H9 (cell line): ENCODE data around the gene CABYR. TPM values are rescaled to one million over a fixed set of nuclear protein-coding genes. Genes with fewer than 3 reads are reported as not detected.

ENCODE experiments used
- DNase-seq: peaks from one replicate; pipeline ENCODE4 v3.0.0-alpha.2; 2017
- H2AFZ ChIP-seq: one replicate; pipeline ENCODE4 v1.6.1; 2013; ENCODE audit warnings: mild to moderate bottlenecking, low read length, control low read depth, moderate library complexity
- H2AK5ac ChIP-seq: 2 replicates; pipeline ENCODE4 v1.6.1; 2013; ENCODE audit warnings: low read length, control low read depth, mixed read lengths; ENCODE audit not compliant: insufficient read length
- H2BK120ac ChIP-seq: one replicate; pipeline ENCODE4 v1.6.1; 2013; ENCODE audit warnings: low read depth, mild to moderate bottlenecking, low read length, control low read depth, inconsistent platforms; ENCODE audit not compliant: poor library complexity, severe bottlenecking
- H2BK12ac ChIP-seq: 2 replicates; pipeline ENCODE4 v1.6.1; 2013; ENCODE audit warnings: low read length, control low read depth, mixed read lengths, low read depth; ENCODE audit not compliant: insufficient read length
- H2BK15ac ChIP-seq: 2 replicates; pipeline ENCODE4 v1.6.1; 2013; ENCODE audit warnings: low read depth, low read length, control low read depth
- H2BK20ac ChIP-seq: one replicate; pipeline ENCODE4 v1.6.1; 2013; ENCODE audit warnings: low read depth, mild to moderate bottlenecking, low read length, control low read depth, inconsistent platforms; ENCODE audit not compliant: poor library complexity, severe bottlenecking
- H2BK5ac ChIP-seq: 2 replicates; pipeline ENCODE4 v1.6.1; 2013; ENCODE audit warnings: low read length, control low read depth, mixed read lengths; ENCODE audit not compliant: insufficient read length
- H3K14ac ChIP-seq: 2 replicates; pipeline ENCODE4 v1.6.1; 2013; ENCODE audit warnings: low read length, control low read depth; ENCODE audit not compliant: insufficient read depth
- H3K18ac ChIP-seq: 2 replicates; pipeline ENCODE4 v1.6.1; 2013; ENCODE audit warnings: low read depth, mild to moderate bottlenecking, mixed read lengths, low read length, control low read depth; ENCODE audit not compliant: insufficient read length
- H3K23ac ChIP-seq: 2 replicates; pipeline ENCODE4 v1.6.1; 2013; ENCODE audit warnings: low read length, control low read depth, mixed read lengths, low read depth; ENCODE audit not compliant: insufficient read length
- H3K23me2 ChIP-seq: 2 replicates; pipeline ENCODE4 v1.6.1; 2013; ENCODE audit warnings: low read depth, mild to moderate bottlenecking, mixed read lengths, low read length, control low read depth; ENCODE audit not compliant: insufficient read length, poor library complexity, severe bottlenecking
- H3K27ac ChIP-seq: 2 replicates; pipeline ENCODE4 v1.5.1; 2013; ENCODE audit warnings: low read length, control low read depth, mixed read lengths, low read depth; ENCODE audit not compliant: insufficient read length
- H3K27me3 ChIP-seq: 2 replicates; pipeline ENCODE4 v1.6.1; 2013; ENCODE audit warnings: low read length, control low read depth, inconsistent platforms; ENCODE audit not compliant: insufficient read depth
- H3K4ac ChIP-seq: 2 replicates; pipeline ENCODE4 v1.6.1; 2013; ENCODE audit warnings: low read depth, mild to moderate bottlenecking, control low read depth, inconsistent platforms, low read length, moderate library complexity
- H3K4me1 ChIP-seq: 2 replicates; pipeline ENCODE4 v1.6.1; 2013; ENCODE audit warnings: low read length, control low read depth, inconsistent platforms; ENCODE audit not compliant: insufficient read depth
- H3K4me2 ChIP-seq: 2 replicates; pipeline ENCODE4 v1.6.1; 2013; ENCODE audit warnings: low read length, control low read depth, mixed read lengths; ENCODE audit not compliant: insufficient read length, insufficient read depth
- H3K56ac ChIP-seq: 2 replicates; pipeline ENCODE4 v1.6.1; 2013; ENCODE audit warnings: low read depth, mild to moderate bottlenecking, mixed read lengths, low read length, control low read depth; ENCODE audit not compliant: insufficient read length
- H3K79me1 ChIP-seq: 2 replicates; pipeline ENCODE4 v1.6.1; 2013; ENCODE audit warnings: low read depth, mild to moderate bottlenecking, moderate library complexity, low read length, control low read depth, inconsistent platforms; ENCODE audit not compliant: insufficient read depth, poor library complexity, severe bottlenecking
- H3K79me2 ChIP-seq: 2 replicates; pipeline ENCODE4 v1.6.1; 2013; ENCODE audit warnings: low read length, control low read depth, inconsistent platforms; ENCODE audit not compliant: insufficient read depth
- H3K9ac ChIP-seq: 2 replicates; pipeline ENCODE4 v1.6.1; 2013; ENCODE audit warnings: low read length, control low read depth, mixed read lengths; ENCODE audit not compliant: insufficient read length; ENCODE audit errors: extremely low read depth
- H3K9me3 ChIP-seq: one replicate; pipeline ENCODE4 v1.6.1; 2013; ENCODE audit warnings: low read depth, low read length, inconsistent platforms; ENCODE audit not compliant: control insufficient read depth
- H3T11ph ChIP-seq: one replicate; pipeline ENCODE4 v1.6.1; 2013; ENCODE audit warnings: mild to moderate bottlenecking, low read length, control low read depth, inconsistent platforms
- H4K20me1 ChIP-seq: one replicate; pipeline ENCODE4 v1.6.1; 2013; ENCODE audit not compliant: control insufficient read depth, insufficient read length, insufficient read depth
- H4K5ac ChIP-seq: 2 replicates; pipeline ENCODE4 v1.6.1; 2013; ENCODE audit warnings: low read depth, mild to moderate bottlenecking, mixed read lengths, low read length, control low read depth; ENCODE audit not compliant: insufficient read length
- H4K8ac ChIP-seq: replicated peaks from 2 replicates; pipeline ENCODE4 v1.6.1; 2013; ENCODE audit warnings: low read length, control low read depth, mixed read lengths, low read depth; ENCODE audit not compliant: insufficient read length
- H4K91ac ChIP-seq: 2 replicates; pipeline ENCODE4 v1.6.1; 2013; ENCODE audit warnings: low read depth, mild to moderate bottlenecking, moderate library complexity, mixed read lengths, low read length, control low read depth; ENCODE audit not compliant: insufficient read length
- H3K27ac Mint-ChIP-seq, 3 experiments: 2 replicates in 2 of 3; 3 replicates in 1 of 3; pipeline ENCODE4 v1.8.0; 2020 to 2021; ENCODE audit warnings: mixed read lengths in 3 of 3, mild to moderate bottlenecking in 1 of 3, moderate library complexity in 1 of 3
- H3K27me3 Mint-ChIP-seq: 2 replicates; pipeline ENCODE4 v1.8.0; 2021; ENCODE audit warnings: low read depth, mild to moderate bottlenecking, moderate library complexity, mixed read lengths
- H3K36me3 Mint-ChIP-seq, 3 experiments: 2 replicates in 2 of 3; 3 replicates in 1 of 3; pipeline ENCODE4 v1.8.0; 2020 to 2021; ENCODE audit warnings: low read depth in 3 of 3, mixed read lengths in 3 of 3; ENCODE audit not compliant: insufficient read depth in 1 of 3
- H3K4me1 Mint-ChIP-seq, 2 experiments: 2 replicates each; pipeline ENCODE4 v1.8.0; 2020; ENCODE audit warnings: mixed read lengths in 2 of 2
- H3K4me3 Mint-ChIP-seq, 2 experiments: 2 replicates in 1 of 2; 3 replicates in 1 of 2; pipeline ENCODE4 v1.8.0; 2020 to 2021; ENCODE audit warnings: mild to moderate bottlenecking in 2 of 2, mixed read lengths in 2 of 2, moderate library complexity in 1 of 2
- H3K9me3 Mint-ChIP-seq, 2 experiments: 2 replicates in 1 of 2; 3 replicates in 1 of 2; pipeline ENCODE4 v1.8.0; 2020; ENCODE audit warnings: mild to moderate bottlenecking in 2 of 2, mixed read lengths in 2 of 2, moderate library complexity in 1 of 2
- WGBS: extraction: QIAGEN DNeasy Blood & Tissue Kit; methylation state at CpG from one replicate; pipeline ENCODE4 v1.1.7; 2013; ENCODE audit warnings: missing lambda C conversion rate, low lambda C conversion rate, mixed read lengths; ENCODE audit not compliant: insufficient read length; ENCODE audit errors: extremely low coverage; 5-methylcytosine and 5-hydroxymethylcytosine counted together
- total RNA-seq: library from RNA; stranded (reverse); gene quantifications from 2 replicates; pipeline ENCODE4 v1.2.1, GENCODE V29; 2021
- TF ChIP-seq, protein P1 (sequence below): fragments of 200-600 bp; sonication (generic); conservative IDR thresholded peaks from 3 replicates; pipeline ENCODE4 v1.8.0; 2021; ENCODE audit warnings: antibody characterized with exemption, mild to moderate bottlenecking

CABYR gene
- total RNA-seq, 1 experiment from 2014 or later, result 13.6 TPM

- Histone ChIP-seq H3K4me1 (no peaks in the 10 kb centered on the region), H3K23me2 (no peaks in the 10 kb centered on the region), H4K91ac (no peak overlapping the region), H3K79me1 (no peaks in the 10 kb centered on the region), H3K14ac (no peak overlapping the region), H4K5ac (no peak overlapping the region), H2AFZ (no peak overlapping the region), H3K27ac (no peak overlapping the region), H4K20me1 (no peaks in the 10 kb centered on the region), H2BK20ac (no peak overlapping the region), H3K79me2 (no peaks in the 10 kb centered on the region), H3T11ph (no peak overlapping the region), H2BK5ac (no peak overlapping the region), H3K9ac (no peak overlapping the region), H3K27me3 (no peaks in the 10 kb centered on the region), H3K4me2 (no peak overlapping the region), H4K8ac (no peak overlapping the region), H3K56ac (no peak overlapping the region), H3K4ac (no peak overlapping the region), H3K18ac (no peak overlapping the region), H2AK5ac (no peak overlapping the region), H2BK15ac (no peak overlapping the region), H3K9me3 (no peaks in the 10 kb centered on the region), H2BK120ac (no peak overlapping the region), H2BK12ac (no peak overlapping the region), H3K23ac (no peak overlapping the region)
- no peaks in the 10 kb centered on the region for H3K27me3 Mint-ChIP-seq
- WGBS, result no CpG with 5 or more reads among the region's 4 CpGs
- no peak overlapping the region for H3K27ac Mint-ChIP-seq
- DNase-seq, result no peak
- H3K4me3 Mint-ChIP-seq, result no peak overlapping the region
- TF ChIP-seq, protein P1, sequence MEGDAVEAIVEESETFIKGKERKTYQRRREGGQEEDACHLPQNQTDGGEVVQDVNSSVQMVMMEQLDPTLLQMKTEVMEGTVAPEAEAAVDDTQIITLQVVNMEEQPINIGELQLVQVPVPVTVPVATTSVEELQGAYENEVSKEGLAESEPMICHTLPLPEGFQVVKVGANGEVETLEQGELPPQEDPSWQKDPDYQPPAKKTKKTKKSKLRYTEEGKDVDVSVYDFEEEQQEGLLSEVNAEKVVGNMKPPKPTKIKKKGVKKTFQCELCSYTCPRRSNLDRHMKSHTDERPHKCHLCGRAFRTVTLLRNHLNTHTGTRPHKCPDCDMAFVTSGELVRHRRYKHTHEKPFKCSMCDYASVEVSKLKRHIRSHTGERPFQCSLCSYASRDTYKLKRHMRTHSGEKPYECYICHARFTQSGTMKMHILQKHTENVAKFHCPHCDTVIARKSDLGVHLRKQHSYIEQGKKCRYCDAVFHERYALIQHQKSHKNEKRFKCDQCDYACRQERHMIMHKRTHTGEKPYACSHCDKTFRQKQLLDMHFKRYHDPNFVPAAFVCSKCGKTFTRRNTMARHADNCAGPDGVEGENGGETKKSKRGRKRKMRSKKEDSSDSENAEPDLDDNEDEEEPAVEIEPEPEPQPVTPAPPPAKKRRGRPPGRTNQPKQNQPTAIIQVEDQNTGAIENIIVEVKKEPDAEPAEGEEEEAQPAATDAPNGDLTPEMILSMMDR, result no peak
- H3K4me1 Mint-ChIP-seq, result peaks cover 7 to 14% of the 10 kb centered on the region in 2 experiments
- H3K9me3 Mint-ChIP-seq, result no peaks in the 10 kb centered on the region
- no peaks in the 10 kb centered on the region; a peak in 2 of 7 replicates for H3K36me3 Mint-ChIP-seq
Measured at GRCh38 chr18:24196764-24197163, 57.9 kb downstream of the CABYR start.
